Esophagus squamous epithelium (tissue), 5 donors: Measurements from ENCODE around the gene CYP2W1. TPM values are rescaled to one million over a fixed set of nuclear protein-coding genes. Genes with fewer than 3 reads are reported as not detected.

Experiments
- DNase-seq: peaks from one replicate; lab custom pipeline; 2025; lab: John Stamatoyannopoulos, UW
- H3K27ac ChIP-seq, 4 donors: fragments of 200-600 bp; sonication (generic); one replicate each; pipeline ENCODE4 v1.5.1; 2016 to 2019; ENCODE audit warnings: mild to moderate bottlenecking in 1 of 4
- H3K27me3 ChIP-seq, 4 donors: fragments of 200-600 bp; sonication (generic); 1 replicate in 3 of 4; 2 replicates in 1 of 4; pipeline versions ENCODE4 v1.5.1 to v1.6.0; 2017 to 2021; ENCODE audit warnings: antibody characterized with exemption in 1 of 4
- H3K36me3 ChIP-seq, 3 donors: fragments of 200-600 bp; sonication (generic); one replicate each; pipeline ENCODE4 v1.5.1; 2016 to 2019
- H3K4me1 ChIP-seq, 3 donors: fragments of 200-600 bp; sonication (generic); one replicate each; pipeline ENCODE4 v1.5.1; 2017 to 2019
- H3K4me3 ChIP-seq, 4 donors: fragments of 200-600 bp; sonication (generic); 1 replicate in 3 of 4; 2 replicates in 1 of 4; pipeline ENCODE4 v1.5.1; 2016 to 2019; ENCODE audit warnings: mild to moderate bottlenecking in 2 of 4, moderate library complexity in 1 of 4
- H3K9me3 ChIP-seq, 3 donors: fragments of 200-600 bp; sonication (generic); one replicate each; pipeline ENCODE4 v1.5.1; 2016 to 2019
- POLR2A ChIP-seq, 4 donors: fragments of 450-650 bp; IDR thresholded peaks; one replicate each; pipeline ENCODE4 v1.6.1; 2017; ENCODE audit warnings: antibody characterized with exemption in 4 of 4, mild to moderate bottlenecking in 4 of 4, moderate library complexity in 3 of 4
- WGBS, 2 donors: methylation state at CpG; one replicate each; pipeline ENCODE4 v1.1.5; 2018; 5-methylcytosine and 5-hydroxymethylcytosine counted together
- intact Hi-C: fragments of 100-400 bp; cut with DNase I; formaldehyde crosslinking; loops from one replicate; pipeline ENCODE4 v1.15.0; 2022
- total RNA-seq, 4 donors: library from RNA; depleted of rRNA; stranded (reverse); fragments of >200 nt; gene quantifications; one replicate each; pipeline ENCODE4 v1.1.0, GENCODE V29; 2016
- TF ChIP-seq, protein P1 (sequence below), 6 experiments: fragments of 450-650 bp in 4 of 6; fragments of 200-600 bp in 2 of 6; sonication (generic) in 2 of 6; IDR thresholded peaks; one replicate each; pipeline ENCODE4 v1.5.1; 2016 to 2019; ENCODE audit warnings: antibody characterized with exemption in 6 of 6, mild to moderate bottlenecking in 4 of 6, moderate library complexity in 4 of 6
- donor health status: DM: yes; HTN: yes; CAD: no.

The CYP2W1 gene
- total RNA-seq, 4 donors from 2014 or later: 0.76 TPM; not detected in 3

DNA sequence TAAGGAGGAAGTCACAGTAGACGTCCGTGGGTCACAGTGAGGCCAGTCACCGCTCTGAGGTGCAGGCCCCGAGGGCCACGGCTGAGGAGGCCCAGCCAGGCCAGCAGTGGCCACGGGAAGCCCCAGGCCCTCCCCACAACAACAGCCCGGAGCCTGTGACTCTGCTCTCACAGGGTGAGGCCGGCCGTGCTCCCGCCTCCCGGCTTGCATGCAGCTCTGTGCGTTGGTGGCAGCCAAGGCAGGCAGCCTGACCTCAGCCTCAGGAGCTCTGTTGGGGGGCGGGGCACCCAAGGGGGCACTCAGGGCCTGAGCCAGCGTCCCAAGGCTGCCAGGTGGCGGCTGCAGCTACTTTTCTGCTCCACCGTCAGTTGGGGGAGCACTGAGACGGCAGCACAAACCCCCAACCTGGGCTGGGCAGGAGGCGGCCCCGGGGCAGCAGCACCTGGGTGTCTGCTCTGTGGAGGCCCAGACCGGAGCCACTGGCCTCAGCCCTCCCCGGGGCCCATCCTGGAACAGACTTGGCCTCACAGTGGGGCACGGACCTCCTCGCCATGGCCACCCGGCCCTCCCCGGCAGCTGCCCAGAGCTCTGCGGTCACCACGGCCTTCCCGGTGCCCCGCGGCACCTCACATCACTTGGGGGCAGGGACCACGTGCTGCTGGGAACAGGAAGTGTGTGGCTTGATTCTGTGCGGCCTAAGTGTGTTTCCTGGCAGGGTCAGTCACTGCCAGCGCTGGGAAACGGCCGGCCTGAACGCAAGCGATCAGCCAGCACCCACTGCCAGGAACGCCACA is 13.3 kb downstream of the CYP2W1 start:
- TF ChIP-seq, protein P1, sequence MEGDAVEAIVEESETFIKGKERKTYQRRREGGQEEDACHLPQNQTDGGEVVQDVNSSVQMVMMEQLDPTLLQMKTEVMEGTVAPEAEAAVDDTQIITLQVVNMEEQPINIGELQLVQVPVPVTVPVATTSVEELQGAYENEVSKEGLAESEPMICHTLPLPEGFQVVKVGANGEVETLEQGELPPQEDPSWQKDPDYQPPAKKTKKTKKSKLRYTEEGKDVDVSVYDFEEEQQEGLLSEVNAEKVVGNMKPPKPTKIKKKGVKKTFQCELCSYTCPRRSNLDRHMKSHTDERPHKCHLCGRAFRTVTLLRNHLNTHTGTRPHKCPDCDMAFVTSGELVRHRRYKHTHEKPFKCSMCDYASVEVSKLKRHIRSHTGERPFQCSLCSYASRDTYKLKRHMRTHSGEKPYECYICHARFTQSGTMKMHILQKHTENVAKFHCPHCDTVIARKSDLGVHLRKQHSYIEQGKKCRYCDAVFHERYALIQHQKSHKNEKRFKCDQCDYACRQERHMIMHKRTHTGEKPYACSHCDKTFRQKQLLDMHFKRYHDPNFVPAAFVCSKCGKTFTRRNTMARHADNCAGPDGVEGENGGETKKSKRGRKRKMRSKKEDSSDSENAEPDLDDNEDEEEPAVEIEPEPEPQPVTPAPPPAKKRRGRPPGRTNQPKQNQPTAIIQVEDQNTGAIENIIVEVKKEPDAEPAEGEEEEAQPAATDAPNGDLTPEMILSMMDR (IDR thresholded peaks at IDR 0.05): no peak
- no peak for TF ChIP-seq POLR2A (IDR thresholded peaks at IDR 0.05)
- no peaks in the 10 kb centered on the region for H3K9me3 ChIP-seq
- H3K27me3 ChIP-seq: peaks cover 0 to 17% (median 0%) of the 10 kb centered on the region in 4 donors
- H3K4me3 ChIP-seq: no peak overlapping the region
- intact Hi-C loops: loop anchor here (10.0 kb wide), 1 partner anchor 179 kb away; no protein-coding TSS in a partner anchor
- peaks cover 0 to 47% (median 13%) of the 10 kb centered on the region in 3 donors for H3K36me3 ChIP-seq
- no peak for DNase-seq
- H3K27ac ChIP-seq: no peak overlapping the region
- 85 to 93% methylated on average over 6 to 16 of the region's 38 CpGs for WGBS, 2 donors
- H3K4me1 ChIP-seq: peaks cover 4 to 20% (median 5%) of the 10 kb centered on the region in 3 donors

DNA sequence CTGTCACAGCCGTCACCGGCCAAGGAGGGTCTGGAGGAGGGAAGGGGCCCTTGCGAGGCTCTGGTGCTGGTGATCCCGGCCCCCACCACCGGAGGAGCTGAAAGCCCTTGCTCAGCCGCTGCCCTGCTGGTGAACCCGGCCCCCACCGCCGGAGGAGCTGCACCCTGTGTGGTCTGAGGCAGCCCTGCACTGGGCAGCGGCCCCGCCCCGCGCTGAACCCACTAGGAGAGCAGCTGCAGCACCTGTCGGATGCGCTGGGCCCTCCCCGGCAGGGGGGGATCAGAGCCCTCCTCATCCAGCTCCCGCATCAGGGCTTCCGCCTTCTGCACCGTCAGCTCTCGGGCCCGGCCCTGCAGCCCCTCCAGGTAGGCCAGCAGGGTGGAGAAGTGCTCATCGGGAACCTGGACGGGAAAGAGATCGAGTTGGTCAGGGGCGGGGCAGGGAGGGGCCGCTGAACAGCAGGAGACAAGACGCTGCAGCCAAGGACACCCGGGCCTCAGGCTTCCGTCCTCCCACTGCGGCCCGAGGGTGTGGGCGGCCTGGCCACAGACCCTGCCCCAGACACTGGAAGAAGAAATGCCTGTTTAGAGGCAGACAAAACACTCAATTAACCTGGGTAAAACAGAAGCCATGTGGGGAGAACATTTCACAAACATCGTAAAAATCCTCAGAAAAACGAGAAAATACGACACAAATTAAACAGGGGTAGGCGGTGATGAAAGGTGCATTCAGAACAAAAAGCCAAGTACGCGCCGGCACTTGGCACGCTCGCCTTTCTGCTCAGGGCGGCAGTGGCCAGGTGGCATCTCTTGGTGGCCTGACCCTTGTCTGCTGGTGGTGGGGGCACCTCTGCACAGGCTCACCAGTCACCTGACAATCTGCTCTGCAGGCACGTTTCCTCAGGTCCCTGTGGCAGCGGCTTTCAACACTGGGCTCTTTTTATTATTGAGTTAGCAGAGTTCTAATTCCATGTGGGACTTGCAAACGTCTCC is 14.7 kb downstream of the CYP2W1 start:
- peaks cover 0 to 47% (median 13%) of the 10 kb centered on the region in 3 donors for H3K36me3 ChIP-seq
- intact Hi-C loops: loop anchor here (10.0 kb wide), 1 partner anchor 177 kb away; no protein-coding TSS in a partner anchor
- H3K27ac ChIP-seq: no peak overlapping the region
- TF ChIP-seq, protein P1 (IDR thresholded peaks at IDR 0.05): no peak
- TF ChIP-seq POLR2A (IDR thresholded peaks at IDR 0.05): no peak
- H3K27me3 ChIP-seq: peaks cover 0 to 2% (median 0%) of the 10 kb centered on the region in 4 donors
- peaks cover 3 to 14% (median 4%) of the 10 kb centered on the region in 3 donors for H3K4me1 ChIP-seq
- 86 to 87% methylated on average over 13 to 14 of the region's 45 CpGs for WGBS, 2 donors
- H3K4me3 ChIP-seq: no peak overlapping the region
- no peaks in the 10 kb centered on the region for H3K9me3 ChIP-seq
- DNase-seq: no peak

DNA sequence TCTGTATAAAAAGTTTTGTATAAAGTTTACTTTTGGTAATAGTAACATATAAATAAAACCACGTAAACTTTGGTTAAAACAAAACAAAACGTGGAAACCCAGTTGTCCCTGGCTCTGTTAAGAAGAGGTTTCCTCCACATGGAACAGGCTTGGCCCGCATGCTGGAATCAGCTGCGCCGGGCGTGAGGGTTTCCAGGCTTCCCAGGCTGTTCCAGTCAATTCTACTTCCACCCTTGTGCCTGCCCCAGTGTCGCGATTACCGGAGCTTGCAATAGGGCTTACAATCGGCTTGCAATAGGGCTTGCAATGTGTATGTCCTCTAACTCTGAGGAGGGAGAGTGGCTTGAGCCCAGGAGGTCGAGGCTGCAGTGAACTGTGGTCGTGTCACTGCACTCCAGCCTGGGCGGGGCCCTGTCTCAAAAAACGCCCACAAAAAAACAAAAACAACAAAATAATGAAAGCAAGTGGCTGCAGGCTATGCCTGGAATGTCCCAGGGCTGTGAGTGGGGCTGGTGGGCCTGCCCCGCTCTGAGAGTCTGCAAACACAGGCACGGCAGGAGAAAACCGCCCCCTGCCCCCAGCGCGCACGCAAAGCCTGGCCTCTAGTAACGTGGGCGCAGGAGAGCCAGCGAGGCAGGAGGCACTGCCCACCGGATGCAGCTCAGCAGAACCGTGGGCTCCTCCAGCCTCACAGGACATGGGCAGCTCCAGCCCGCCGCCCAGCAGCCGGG is 16.3 kb downstream of the CYP2W1 start:
- intact Hi-C loops: loop anchor here (10.0 kb wide), 1 partner anchor 175 kb away; no protein-coding TSS in a partner anchor
- WGBS, 2 donors: 76 to 88% methylated on average over 8 to 20 of the region's 28 CpGs
- no peak overlapping the region for H3K4me3 ChIP-seq

More for the DNA sequence above, 16.3 kb downstream of the CYP2W1 start:
- peaks cover 0 to 4% (median 0%) of the 10 kb centered on the region in 3 donors for H3K4me1 ChIP-seq
- H3K27me3 ChIP-seq: no peaks in the 10 kb centered on the region
- TF ChIP-seq POLR2A (IDR thresholded peaks at IDR 0.05): no peak
- TF ChIP-seq, protein P1 (IDR thresholded peaks at IDR 0.05): no peak
- H3K36me3 ChIP-seq: peaks cover 0 to 53% (median 13%) of the 10 kb centered on the region in 3 donors
- H3K9me3 ChIP-seq: no peaks in the 10 kb centered on the region
- H3K27ac ChIP-seq: no peak overlapping the region
- no peak for DNase-seq
